Glutamatergic neuron (in vitro differentiated cells): Measurements from ENCODE around the gene MED4. TPM values are rescaled to one million over a fixed set of nuclear protein-coding genes. Genes with fewer than 3 reads are reported as not detected.

ENCODE experiments used
- DNase-seq: peaks from one replicate; pipeline ENCODE4 v3.0.0; 2022
- H3K27ac Mint-ChIP-seq: one replicate; pipeline ENCODE4 v1.8.0; 2020; ENCODE audit warnings: mild to moderate bottlenecking, mixed read lengths, inconsistent platforms; ENCODE audit not compliant: unreplicated experiment
- H3K27me3 Mint-ChIP-seq: one replicate; pipeline ENCODE4 v1.8.0; 2020; ENCODE audit warnings: mild to moderate bottlenecking, moderate library complexity, mixed read lengths, inconsistent platforms; ENCODE audit not compliant: unreplicated experiment
- H3K36me3 Mint-ChIP-seq: one replicate; pipeline ENCODE4 v1.8.0; 2020; ENCODE audit warnings: mild to moderate bottlenecking, mixed read lengths, inconsistent platforms; ENCODE audit not compliant: unreplicated experiment
- H3K4me1 Mint-ChIP-seq: one replicate; pipeline ENCODE4 v1.8.0; 2020; ENCODE audit warnings: mild to moderate bottlenecking, low read depth, mixed read lengths, inconsistent platforms; ENCODE audit not compliant: unreplicated experiment
- H3K4me3 Mint-ChIP-seq: one replicate; pipeline ENCODE4 v1.8.0; 2020; ENCODE audit warnings: mild to moderate bottlenecking, mixed read lengths, inconsistent platforms; ENCODE audit not compliant: unreplicated experiment
- H3K9me3 Mint-ChIP-seq: one replicate; pipeline ENCODE4 v1.8.0; 2020; ENCODE audit warnings: mild to moderate bottlenecking, moderate library complexity, mixed read lengths, inconsistent platforms; ENCODE audit not compliant: unreplicated experiment
- CTCF ChIP-seq: fragments of 200-600 bp; sonication (generic); IDR thresholded peaks from one replicate; pipeline ENCODE4 v1.5.0; 2021; ENCODE audit not compliant: partially characterized antibody, unreplicated experiment
- total RNA-seq: library from RNA; stranded (reverse); fragmentation: NEBNext Ultra II Directional; extraction: Animal tissue kit (Norgen Biotek cat#: 25700); gene quantifications from one replicate; pipeline ENCODE4 v1.2.1, GENCODE V29; 2021; ENCODE audit not compliant: unreplicated experiment

Gene MED4
- total RNA-seq, 1 donor from 2014 or later: 57.1 TPM

- TF ChIP-seq CTCF: no peak
- DNase-seq: no peak
- Mint-ChIP-seq H3K4me3 (no peak overlapping the region), H3K36me3 (peaks cover 5% of the 10 kb centered on the region), H3K27ac (no peak overlapping the region), H3K9me3 (no peaks in the 10 kb centered on the region), H3K4me1 (no peaks in the 10 kb centered on the region), H3K27me3 (no peaks in the 10 kb centered on the region)
These were observed 13.2 kb downstream of the MED4 start for GRCh38 chr13:48081739-48082138.

GRCh38 chr13:48078251-48078656 is 16.6 kb downstream of the MED4 start:
- no peak overlapping the region for H3K27ac Mint-ChIP-seq
- no peaks in the 10 kb centered on the region for H3K27me3 Mint-ChIP-seq
- no peaks in the 10 kb centered on the region for H3K4me1 Mint-ChIP-seq
- no peak for DNase-seq
- H3K4me3 Mint-ChIP-seq: no peak overlapping the region
- H3K36me3 Mint-ChIP-seq: peaks cover 14% of the 10 kb centered on the region
- H3K9me3 Mint-ChIP-seq: no peaks in the 10 kb centered on the region
- TF ChIP-seq CTCF: no peak

GRCh38 chr13:48074006-48074405 is 20.9 kb downstream of the MED4 start:
- no peak overlapping the region for H3K27ac Mint-ChIP-seq
- no peak for TF ChIP-seq CTCF
- H3K9me3 Mint-ChIP-seq: peaks cover 10% of the 10 kb centered on the region
- H3K36me3 Mint-ChIP-seq: peaks cover 46% of the 10 kb centered on the region
- H3K4me1 Mint-ChIP-seq: no peaks in the 10 kb centered on the region
- no peak for DNase-seq
- peaks cover 4% of the 10 kb centered on the region for H3K27me3 Mint-ChIP-seq
- H3K4me3 Mint-ChIP-seq: no peak overlapping the region

GRCh38 chr13:48072787-48073186 is 22.1 kb downstream of the MED4 start:
- peaks cover 56% of the 10 kb centered on the region for H3K36me3 Mint-ChIP-seq
- no peak for DNase-seq
- H3K27me3 Mint-ChIP-seq: peaks cover 4% of the 10 kb centered on the region
- no peaks in the 10 kb centered on the region for H3K4me1 Mint-ChIP-seq
- H3K27ac Mint-ChIP-seq: peak overlapping the region; percentile 91
- no peak for TF ChIP-seq CTCF
- H3K4me3 Mint-ChIP-seq: peak overlapping the region; percentile 20
- H3K9me3 Mint-ChIP-seq: peaks cover 10% of the 10 kb centered on the region

GRCh38 chr13:48072304-48072703 is 22.6 kb downstream of the MED4 start:
- H3K4me1 Mint-ChIP-seq: no peaks in the 10 kb centered on the region
- TF ChIP-seq CTCF: no peak
- H3K36me3 Mint-ChIP-seq: peaks cover 61% of the 10 kb centered on the region
- peaks cover 11% of the 10 kb centered on the region for H3K9me3 Mint-ChIP-seq
- peak; percentile 35 for DNase-seq
- peak overlapping the region; percentile 20 for H3K4me3 Mint-ChIP-seq
- peak overlapping the region; percentile 91 for H3K27ac Mint-ChIP-seq
- peaks cover 4% of the 10 kb centered on the region for H3K27me3 Mint-ChIP-seq
